ENCODE results near the gene HOXD13.

HOXD13 gene

GRCh38 chr2:176092270-176093144 is at the start of gene HOXD13:
HOXD13 (plus strand) TSS chr2:176092721; CDS start chr2:176092891, 170 bp downstream.
- DNase-seq, result peak in 1 of 6 experiments; percentile 10

- no peak for DNase-seq
These were observed 36.1 kb upstream of the HOXD13 start for GRCh38 chr2:176056406-176056805.

GRCh38 chr2:176063958-176064357 is 28.6 kb upstream of the HOXD13 start:
- no peak for DNase-seq

- DNase-seq, result no peak
These were observed 25.6 kb upstream of the HOXD13 start for GRCh38 chr2:176066645-176067588.

GRCh38 chr2:176067589-176068418 is 24.7 kb upstream of the HOXD13 start:
- no peak for DNase-seq

- DNase-seq, result no peak
These were observed 24.1 kb upstream of the HOXD13 start for GRCh38 chr2:176068419-176068832.

- no peak for DNase-seq
These were observed 20.9 kb upstream of the HOXD13 start for GRCh38 chr2:176071330-176072291.

GRCh38 chr2:176072292-176072669 is 20.2 kb upstream of the HOXD13 start:
- no peak for DNase-seq

- no peak for DNase-seq
These were observed 19.3 kb upstream of the HOXD13 start for GRCh38 chr2:176072951-176073904.

- DNase-seq, result no peak
These were observed 17.5 kb upstream of the HOXD13 start for GRCh38 chr2:176074919-176075425.

GRCh38 chr2:176075481-176075880 is 17.0 kb upstream of the HOXD13 start:
- DNase-seq, result no peak

GRCh38 chr2:176076063-176076462 is 16.5 kb upstream of the HOXD13 start:
- DNase-seq, result no peak

GRCh38 chr2:176076796-176077195 is 15.7 kb upstream of the HOXD13 start:
- no peak for DNase-seq

GRCh38 chr2:176078541-176079284 is 13.8 kb upstream of the HOXD13 start:
- DNase-seq, result no peak

GRCh38 chr2:176079285-176079830 is 13.2 kb upstream of the HOXD13 start:
- DNase-seq, result no peak

- DNase-seq, result no peak
These were observed 12.5 kb upstream of the HOXD13 start for GRCh38 chr2:176079831-176080539.

- DNase-seq, result peak in 1 of 6 experiments; percentile 31
These were observed 11.8 kb upstream of the HOXD13 start for GRCh38 chr2:176080540-176081375.

Measured in stimulated activated naive CD4-positive, alpha-beta T cell (primary cell).